ENCODE data around the gene ZNF680.

The ZNF680 gene

GRCh38 chr7:64528770-64529169 is 34.1 kb downstream of the ZNF680 start:
- Histone ChIP-seq H3K27ac (no peak overlapping the region), H3K36me3 (peaks cover 50 to 84% (median 70%) of the 10 kb centered on the region in 3 donors), H3K9me3 (peaks cover 0 to 70% (median 14%) of the 10 kb centered on the region in 3 donors), H3K4me1 (no peaks in the 10 kb centered on the region), H3K4me3 (no peak overlapping the region), H3K27me3 (no peaks in the 10 kb centered on the region)
- TF ChIP-seq CTCF (IDR thresholded peaks at IDR 0.05), result no peak
- DNase-seq, result no peak
- intact Hi-C loops (cut with DNase I; ENCODE audit: low total_unique reads), result no loop called here

- intact Hi-C loops (cut with DNase I; ENCODE audit: low total_unique reads), result no loop called here
- H3K9me3 ChIP-seq, result peaks cover 0 to 74% (median 33%) of the 10 kb centered on the region in 3 donors
- H3K36me3 ChIP-seq, result peaks cover 46 to 78% (median 78%) of the 10 kb centered on the region in 3 donors
These were observed 41.4 kb downstream of the ZNF680 start for GRCh38 chr7:64521409-64521984.

GRCh38 chr7:64516451-64516850 is 46.4 kb downstream of the ZNF680 start:
- no peaks in the 10 kb centered on the region for H3K27me3 ChIP-seq
- peak overlapping the region; percentile 19 to 57 for H3K27ac ChIP-seq
- no peak for TF ChIP-seq CTCF (IDR thresholded peaks at IDR 0.05)
- H3K4me1 ChIP-seq, result peaks cover 0 to 22% (median 9%) of the 10 kb centered on the region in 4 donors
- H3K36me3 ChIP-seq, result peaks cover 16 to 32% (median 30%) of the 10 kb centered on the region in 3 donors
- no peak overlapping the region for H3K4me3 ChIP-seq
- intact Hi-C loops (cut with DNase I; ENCODE audit: low total_unique reads), result no loop called here
- peaks cover 0 to 31% (median 12%) of the 10 kb centered on the region in 3 donors for H3K9me3 ChIP-seq
- no peak for DNase-seq

More at GRCh38 chr7:64521409-64521984, 41.4 kb downstream of the ZNF680 start:
- H3K4me1 ChIP-seq, result peaks cover 0 to 3% (median 0%) of the 10 kb centered on the region in 4 donors
- no peak for DNase-seq
- no peak overlapping the region for H3K27ac ChIP-seq
- no peaks in the 10 kb centered on the region for H3K27me3 ChIP-seq
- H3K4me3 ChIP-seq, result no peak overlapping the region
- no peak for TF ChIP-seq CTCF (IDR thresholded peaks at IDR 0.05)

- peaks cover 0 to 29% (median 9%) of the 10 kb centered on the region in 3 donors for H3K9me3 ChIP-seq
- peaks cover 9 to 29% (median 28%) of the 10 kb centered on the region in 3 donors for H3K36me3 ChIP-seq
- no peak for DNase-seq
- H3K27me3 ChIP-seq, result no peaks in the 10 kb centered on the region
- H3K4me3 ChIP-seq, result no peak overlapping the region
- TF ChIP-seq CTCF (IDR thresholded peaks at IDR 0.05), result no peak
- H3K4me1 ChIP-seq, result peaks cover 0 to 22% (median 9%) of the 10 kb centered on the region in 4 donors
- intact Hi-C loops (cut with DNase I; ENCODE audit: low total_unique reads), result no loop called here
- H3K27ac ChIP-seq, result peak overlapping the region; percentile 19 to 57
These were observed 47.1 kb downstream of the ZNF680 start for GRCh38 chr7:64515781-64516180.

GRCh38 chr7:64515330-64515729 is 47.5 kb downstream of the ZNF680 start:
- H3K4me3 ChIP-seq, result no peak overlapping the region
- DNase-seq, result no peak
- peak overlapping the region; percentile 19 to 57 for H3K27ac ChIP-seq
- H3K36me3 ChIP-seq, result peaks cover 5 to 24% (median 24%) of the 10 kb centered on the region in 3 donors
- no peak for TF ChIP-seq CTCF (IDR thresholded peaks at IDR 0.05)
- H3K4me1 ChIP-seq, result peaks cover 0 to 22% (median 9%) of the 10 kb centered on the region in 4 donors
- intact Hi-C loops (cut with DNase I; ENCODE audit: low total_unique reads), result no loop called here
- H3K27me3 ChIP-seq, result no peaks in the 10 kb centered on the region
- peaks cover 0 to 25% (median 9%) of the 10 kb centered on the region in 3 donors for H3K9me3 ChIP-seq

Data from tibial artery (tissue), 4 donors.